Naive B cell (primary cell): Measurements from ENCODE around the gene PLAAT2. TPM values are rescaled to one million over a fixed set of nuclear protein-coding genes. Genes with fewer than 3 reads are reported as not detected.
A peak's percentile ranks its signal among the peaks of the same experiment; 100 is the strongest.

ENCODE experiments used
- ATAC-seq, 2 donors: fragments of 150-1000 bp; cut with Tn5 transposase; 2 replicates each; pipeline ENCODE4 v1.10.0; 2021; ENCODE audit warnings: low read depth in 2 of 2, mild to moderate bottlenecking in 2 of 2, moderate library complexity in 2 of 2
- DNase-seq: peaks from one replicate; pipeline ENCODE4 v3.0.0; 2022
- H3K27ac Mint-ChIP-seq, 6 donors: one replicate each; pipeline ENCODE4 v1.8.0; 2020 to 2022; ENCODE audit warnings: mild to moderate bottlenecking in 6 of 6, mixed read lengths in 6 of 6, moderate library complexity in 5 of 6, inconsistent platforms in 2 of 6
- H3K27me3 Mint-ChIP-seq, 3 donors: one replicate each; pipeline ENCODE4 v1.8.0; 2021 to 2022; ENCODE audit warnings: mixed read lengths in 3 of 3, mild to moderate bottlenecking in 1 of 3
- H3K36me3 Mint-ChIP-seq, 2 donors: one replicate each; pipeline ENCODE4 v1.8.0; 2020 to 2022; ENCODE audit warnings: mixed read lengths in 2 of 2, inconsistent platforms in 1 of 2, mild to moderate bottlenecking in 1 of 2
- H3K4me1 Mint-ChIP-seq, 3 donors: one replicate each; pipeline ENCODE4 v1.8.0; 2020 to 2022; ENCODE audit warnings: mixed read lengths in 3 of 3, inconsistent platforms in 1 of 3, mild to moderate bottlenecking in 1 of 3, moderate library complexity in 1 of 3
- H3K4me3 Mint-ChIP-seq, 8 donors: one replicate each; pipeline ENCODE4 v1.8.0; 2020 to 2022; ENCODE audit warnings: mild to moderate bottlenecking in 8 of 8, mixed read lengths in 8 of 8, moderate library complexity in 8 of 8, inconsistent platforms in 2 of 8
- H3K9me3 Mint-ChIP-seq, 7 donors: one replicate each; pipeline ENCODE4 v1.8.0; 2020 to 2022; ENCODE audit warnings: mixed read lengths in 7 of 7, mild to moderate bottlenecking in 5 of 7, inconsistent platforms in 2 of 7, moderate library complexity in 1 of 7
- polyA plus RNA-seq, 6 donors: library from polyadenylated mRNA; unstranded; fragments of 300-500 nt; fragmentation: Illumina TruSeq; gene quantifications; one replicate each; pipeline ENCODE4 v1.2.3, GENCODE V29; 2021; ENCODE audit warnings: low read depth in 6 of 6

PLAAT2 gene
- polyA plus RNA-seq, 6 donors from 2014 or later = not detected

- peaks cover 34 to 52% (median 43%) of the 10 kb centered on the region in 3 donors for H3K4me1 Mint-ChIP-seq
- H3K4me3 Mint-ChIP-seq = peak overlapping the region; percentile 3 to 82 (median 54)
- peak overlapping the region; percentile 98 to 100 (median 99) for H3K27ac Mint-ChIP-seq
- H3K27me3 Mint-ChIP-seq = peaks cover 0 to 9% (median 0%) of the 10 kb centered on the region in 3 donors
- H3K9me3 Mint-ChIP-seq = peaks cover 0 to 2% (median 0%) of the 10 kb centered on the region in 7 donors
- H3K36me3 Mint-ChIP-seq = no peaks in the 10 kb centered on the region
- DNase-seq (peak; percentile 93), ATAC-seq (peak; percentile 83 to 85)
These were observed 4.1 kb upstream of the PLAAT2 start for GRCh38 chr11:63567044-63567840.

GRCh38 chr11:63564784-63565350 lies 1.7 kb upstream of the PLAAT2 start:
- H3K4me1 Mint-ChIP-seq = peaks cover 22 to 49% (median 27%) of the 10 kb centered on the region in 3 donors
- DNase-seq = no peak
- no peak for ATAC-seq
- peaks cover 0 to 2% (median 0%) of the 10 kb centered on the region in 7 donors for H3K9me3 Mint-ChIP-seq
- no peaks in the 10 kb centered on the region for H3K36me3 Mint-ChIP-seq
- no peak overlapping the region for H3K4me3 Mint-ChIP-seq
- H3K27ac Mint-ChIP-seq = peak overlapping the region; percentile 24 to 100 (median 92)
- peaks cover 4 to 23% (median 14%) of the 10 kb centered on the region in 3 donors for H3K27me3 Mint-ChIP-seq

GRCh38 chr11:63564056-63564774 lies 1.0 kb upstream of the PLAAT2 start:
- Mint-ChIP-seq H3K27me3 (peaks cover 6 to 26% (median 17%) of the 10 kb centered on the region in 3 donors), H3K9me3 (peaks cover 0 to 2% (median 0%) of the 10 kb centered on the region in 7 donors), H3K27ac (peak overlapping the region in 4 of 6 donors; percentile 89 to 100 (median 98)), H3K36me3 (no peaks in the 10 kb centered on the region), H3K4me3 (no peak overlapping the region), H3K4me1 (peaks cover 22 to 49% (median 27%) of the 10 kb centered on the region in 3 donors)
- DNase-seq = no peak
- no peak for ATAC-seq

GRCh38 chr11:63560506-63561180 lies 2.5 kb downstream of the PLAAT2 start:
- ATAC-seq = no peak
- Mint-ChIP-seq H3K27me3 (peaks cover 6 to 26% (median 17%) of the 10 kb centered on the region in 3 donors), H3K4me3 (peak overlapping the region in 1 of 8 donors; percentile 33), H3K27ac (peak overlapping the region in 1 of 6 donors; percentile 51), H3K9me3 (no peaks in the 10 kb centered on the region), H3K4me1 (peaks cover 13 to 27% (median 15%) of the 10 kb centered on the region in 3 donors), H3K36me3 (no peaks in the 10 kb centered on the region)
- no peak for DNase-seq

GRCh38 chr11:63558459-63559157 lies 4.6 kb downstream of the PLAAT2 start:
- Mint-ChIP-seq H3K4me1 (peaks cover 8 to 23% (median 10%) of the 10 kb centered on the region in 3 donors), H3K4me3 (no peak overlapping the region), H3K27ac (no peak overlapping the region), H3K36me3 (no peaks in the 10 kb centered on the region), H3K9me3 (no peaks in the 10 kb centered on the region), H3K27me3 (peaks cover 6 to 24% (median 17%) of the 10 kb centered on the region in 3 donors)
- DNase-seq (no peak), ATAC-seq (no peak)

GRCh38 chr11:63557570-63557969 lies 5.6 kb downstream of the PLAAT2 start:
- H3K27me3 Mint-ChIP-seq = peaks cover 6 to 20% (median 17%) of the 10 kb centered on the region in 3 donors
- H3K36me3 Mint-ChIP-seq = no peaks in the 10 kb centered on the region
- DNase-seq (no peak), ATAC-seq (no peak)
- no peaks in the 10 kb centered on the region for H3K9me3 Mint-ChIP-seq
- H3K4me1 Mint-ChIP-seq = peaks cover 14 to 29% (median 18%) of the 10 kb centered on the region in 3 donors
- H3K4me3 Mint-ChIP-seq = no peak overlapping the region
- peak overlapping the region in 1 of 6 donors; percentile 87 for H3K27ac Mint-ChIP-seq

- peak overlapping the region in 1 of 6 donors; percentile 59 for H3K27ac Mint-ChIP-seq
- H3K4me3 Mint-ChIP-seq = no peak overlapping the region
- H3K36me3 Mint-ChIP-seq = no peaks in the 10 kb centered on the region
- DNase-seq = no peak
- no peak for ATAC-seq
- H3K27me3 Mint-ChIP-seq = peaks cover 6 to 18% (median 17%) of the 10 kb centered on the region in 3 donors
- no peaks in the 10 kb centered on the region for H3K9me3 Mint-ChIP-seq
- peaks cover 17 to 38% (median 21%) of the 10 kb centered on the region in 3 donors for H3K4me1 Mint-ChIP-seq
These were observed 6.7 kb downstream of the PLAAT2 start for GRCh38 chr11:63556404-63557013.

- Mint-ChIP-seq H3K27ac (peak overlapping the region in 2 of 6 donors; percentile 21 to 47), H3K9me3 (no peaks in the 10 kb centered on the region), H3K36me3 (no peaks in the 10 kb centered on the region), H3K27me3 (peaks cover 3 to 12% (median 6%) of the 10 kb centered on the region in 3 donors), H3K4me1 (peaks cover 23 to 36% (median 26%) of the 10 kb centered on the region in 3 donors), H3K4me3 (peak overlapping the region in 2 of 8 donors; percentile 0 to 9)
- DNase-seq (no peak), ATAC-seq (no peak)
These were observed 8.3 kb downstream of the PLAAT2 start for GRCh38 chr11:63554877-63555223.

GRCh38 chr11:63553759-63554158 lies 9.4 kb downstream of the PLAAT2 start:
- H3K9me3 Mint-ChIP-seq = no peaks in the 10 kb centered on the region
- DNase-seq (no peak), ATAC-seq (peak; percentile 80 to 85)
- H3K27ac Mint-ChIP-seq = peak overlapping the region; percentile 78 to 97 (median 92)
- peaks cover 0 to 9% (median 4%) of the 10 kb centered on the region in 3 donors for H3K27me3 Mint-ChIP-seq
- H3K36me3 Mint-ChIP-seq = no peaks in the 10 kb centered on the region
- peaks cover 23 to 36% (median 26%) of the 10 kb centered on the region in 3 donors for H3K4me1 Mint-ChIP-seq
- H3K4me3 Mint-ChIP-seq = peak overlapping the region; percentile 2 to 90 (median 78)

GRCh38 chr11:63552921-63553320 lies 10.3 kb downstream of the PLAAT2 start:
- DNase-seq (no peak), ATAC-seq (no peak)
- peaks cover 0 to 9% (median 4%) of the 10 kb centered on the region in 3 donors for H3K27me3 Mint-ChIP-seq
- peaks cover 23 to 36% (median 26%) of the 10 kb centered on the region in 3 donors for H3K4me1 Mint-ChIP-seq
- H3K36me3 Mint-ChIP-seq = no peaks in the 10 kb centered on the region
- peak overlapping the region in 5 of 8 donors; percentile 13 to 78 (median 50) for H3K4me3 Mint-ChIP-seq
- H3K27ac Mint-ChIP-seq = peak overlapping the region in 4 of 6 donors; percentile 42 to 92 (median 87)
- H3K9me3 Mint-ChIP-seq = no peaks in the 10 kb centered on the region

GRCh38 chr11:63551889-63552266 lies 11.3 kb downstream of the PLAAT2 start:
- Mint-ChIP-seq H3K4me3 (peak overlapping the region in 2 of 8 donors; percentile 25 to 39), H3K27ac (no peak overlapping the region), H3K36me3 (no peaks in the 10 kb centered on the region), H3K9me3 (no peaks in the 10 kb centered on the region), H3K4me1 (peaks cover 23 to 36% (median 26%) of the 10 kb centered on the region in 3 donors), H3K27me3 (peaks cover 0 to 9% (median 4%) of the 10 kb centered on the region in 3 donors)
- DNase-seq (no peak), ATAC-seq (no peak)
